ENCODE measurements around the gene RAB3IP.

- no peak for TF ChIP-seq CTCF (IDR thresholded peaks at IDR 0.05)
- no peak for TF ChIP-seq POLR2AphosphoS5 (IDR thresholded peaks at IDR 0.05)
- no peak for TF ChIP-seq POLR2A (IDR thresholded peaks at IDR 0.05)
- no peak for TF ChIP-seq EP300 (IDR thresholded peaks at IDR 0.05; ENCODE audit: low read depth)
These were observed 5.4 kb downstream of the RAB3IP start for GRCh38 chr12:69744109-69744508.
